GM18507 (cell line): ENCODE data around the gene RPE65.
A peak's percentile ranks its signal among the peaks of the same experiment; 100 is the strongest.
"Not testable (repeated sequence)": the region's sequence is repeated elsewhere in the genome, so short reads cannot be mapped to it uniquely, and the experiment has no call there.

Source experiments
- DNase-seq: peaks from one replicate; pipeline ENCODE4 v3.0.0; 2011; ENCODE audit warnings: low read depth; ENCODE audit not compliant: insufficient read length; ENCODE audit errors: extremely low spot score
- FAIRE-seq: peaks from 2 replicates; lab custom pipeline; 2011; peaks lifted over from hg19 to GRCh38; lab: Jason Lieb, UNC

The RPE65 gene

GRCh38 chr1:68449901-68450300 lies at the start of gene RPE65:
Gene RPE65, minus strand, starts transcription at chr1:68449954. Its CDS starts 49 bp downstream, at chr1:68449905.
- no peak for DNase-seq
- FAIRE-seq: no peak

- DNase-seq (no peak), FAIRE-seq (no peak)
Measured at GRCh38 chr1:68497358-68497698, 47.6 kb upstream of the RPE65 start.

GRCh38 chr1:68496680-68497357 lies 47.1 kb upstream of the RPE65 start, which contains the start of gene DEPDC1:
Gene DEPDC1, minus strand, starts transcription at chr1:68497082. Its CDS starts 83 bp downstream, at chr1:68496999.
- peak; percentile 87 for FAIRE-seq
- DNase-seq: peak; percentile 80

- DNase-seq: no peak
Measured at GRCh38 chr1:68495968-68496679, 46.4 kb upstream of the RPE65 start.

GRCh38 chr1:68495532-68495931 lies 45.8 kb upstream of the RPE65 start:
- peak; percentile 18 for FAIRE-seq
- DNase-seq: no peak

More at GRCh38 chr1:68495968-68496679, 46.4 kb upstream of the RPE65 start:
- peak; percentile 65 for FAIRE-seq

- FAIRE-seq (no peak), DNase-seq (no peak)
Measured at GRCh38 chr1:68493193-68493592, 43.4 kb upstream of the RPE65 start.

GRCh38 chr1:68492255-68492654 lies 42.5 kb upstream of the RPE65 start:
- not testable (repeated sequence) for DNase-seq, FAIRE-seq

GRCh38 chr1:68490046-68490651 lies 40.4 kb upstream of the RPE65 start:
- no peak for DNase-seq
- FAIRE-seq: no peak

GRCh38 chr1:68485431-68486022 lies 35.8 kb upstream of the RPE65 start:
- no peak for FAIRE-seq

GRCh38 chr1:68484618-68485017 lies 34.9 kb upstream of the RPE65 start:
- no peak for FAIRE-seq

More at GRCh38 chr1:68485431-68486022, 35.8 kb upstream of the RPE65 start:
- DNase-seq: no peak

GRCh38 chr1:68481041-68481440 lies 31.3 kb upstream of the RPE65 start:
- FAIRE-seq (no peak), DNase-seq (no peak)

More at GRCh38 chr1:68484618-68485017, 34.9 kb upstream of the RPE65 start:
- DNase-seq: no peak

GRCh38 chr1:68479501-68479900 lies 29.7 kb upstream of the RPE65 start:
- DNase-seq (no peak), FAIRE-seq (no peak)

- FAIRE-seq (no peak), DNase-seq (no peak)
Measured at GRCh38 chr1:68478662-68479061, 28.9 kb upstream of the RPE65 start.

GRCh38 chr1:68476626-68477025 lies 26.9 kb upstream of the RPE65 start:
- FAIRE-seq: peak; percentile 65
- not testable (repeated sequence) for DNase-seq

- FAIRE-seq (no peak), DNase-seq (no peak)
Measured at GRCh38 chr1:68473060-68473459, 23.3 kb upstream of the RPE65 start.

- DNase-seq (no peak), FAIRE-seq (no peak)
Measured at GRCh38 chr1:68470388-68470970, 20.7 kb upstream of the RPE65 start.

GRCh38 chr1:68464891-68465290 lies 15.1 kb upstream of the RPE65 start:
- FAIRE-seq: no peak

GRCh38 chr1:68460935-68461334 lies 11.2 kb upstream of the RPE65 start:
- no peak for FAIRE-seq

More at GRCh38 chr1:68464891-68465290, 15.1 kb upstream of the RPE65 start:
- DNase-seq: no peak

GRCh38 chr1:68459796-68460195 lies 10.0 kb upstream of the RPE65 start:
- no peak for FAIRE-seq
- no peak for DNase-seq

More at GRCh38 chr1:68460935-68461334, 11.2 kb upstream of the RPE65 start:
- DNase-seq: no peak

GRCh38 chr1:68459091-68459490 lies 9.3 kb upstream of the RPE65 start:
- no peak for DNase-seq
- no peak for FAIRE-seq
